Activated CD8-positive, alpha-beta T cell treated with anti-CD3 and anti-CD28 coated beads for 36 hours (primary cell): ENCODE results near the gene GRAMD2A. TPM values are rescaled to one million over a fixed set of nuclear protein-coding genes. Genes with fewer than 3 reads are reported as not detected.

Experiments used
- ATAC-seq: fragments of 200-7000 bp; cut with Tn5 transposase; one replicate; pipeline ENCODE4 v1.10.0; 2021; ENCODE audit warnings: mild to moderate bottlenecking, moderate library complexity
- CTCF ChIA-PET: fragments of 350-600 bp; sonication (Branson Sonifier 250); formaldehyde crosslinking; loops from one replicate; lab custom pipeline; 2021; ENCODE audit warnings: antibody characterized with exemption; lab: Charles Lee
- POLR2A ChIA-PET: fragments of 350-600 bp; sonication (Branson Sonifier 250); formaldehyde crosslinking; loops from one replicate; lab custom pipeline; 2021; ENCODE audit warnings: antibody characterized with exemption; lab: Charles Lee
- DNase-seq: peaks from one replicate; pipeline ENCODE4 v3.0.0-alpha.2; 2020
- H3K27ac Mint-ChIP-seq: one replicate; pipeline ENCODE4 v1.8.0; 2021; ENCODE audit warnings: mild to moderate bottlenecking, mixed read lengths
- H3K27me3 Mint-ChIP-seq: one replicate; pipeline ENCODE4 v1.8.0; 2021; ENCODE audit warnings: mixed read lengths
- H3K36me3 Mint-ChIP-seq: one replicate; pipeline ENCODE4 v1.8.0; 2021; ENCODE audit warnings: low read depth, mixed read lengths
- H3K4me1 Mint-ChIP-seq: one replicate; pipeline ENCODE4 v1.8.0; 2021; ENCODE audit warnings: low read depth, mixed read lengths
- H3K4me3 Mint-ChIP-seq: one replicate; pipeline ENCODE4 v1.8.0; 2021; ENCODE audit warnings: mild to moderate bottlenecking, moderate library complexity, mixed read lengths
- H3K9me3 Mint-ChIP-seq: one replicate; pipeline ENCODE4 v1.8.0; 2021; ENCODE audit warnings: mixed read lengths
- intact Hi-C: fragments of 100-400 bp; cut with micrococcal nuclease; formaldehyde crosslinking; loops from one replicate; pipeline ENCODE4 v1.10.0; 2022
- total RNA-seq, 2 experiments: library from RNA; stranded (reverse); gene quantifications; one replicate each; pipeline ENCODE4 v1.2.3, GENCODE V29; 2021
- TF ChIP-seq, protein P1 (sequence below): fragments of 200-600 bp; IDR thresholded peaks from one replicate; pipeline ENCODE4 v1.8.0; 2022; ENCODE audit warnings: antibody characterized with exemption, mild to moderate bottlenecking

Gene GRAMD2A
- total RNA-seq, 2 experiments from 2014 or later, result not detected

DNA sequence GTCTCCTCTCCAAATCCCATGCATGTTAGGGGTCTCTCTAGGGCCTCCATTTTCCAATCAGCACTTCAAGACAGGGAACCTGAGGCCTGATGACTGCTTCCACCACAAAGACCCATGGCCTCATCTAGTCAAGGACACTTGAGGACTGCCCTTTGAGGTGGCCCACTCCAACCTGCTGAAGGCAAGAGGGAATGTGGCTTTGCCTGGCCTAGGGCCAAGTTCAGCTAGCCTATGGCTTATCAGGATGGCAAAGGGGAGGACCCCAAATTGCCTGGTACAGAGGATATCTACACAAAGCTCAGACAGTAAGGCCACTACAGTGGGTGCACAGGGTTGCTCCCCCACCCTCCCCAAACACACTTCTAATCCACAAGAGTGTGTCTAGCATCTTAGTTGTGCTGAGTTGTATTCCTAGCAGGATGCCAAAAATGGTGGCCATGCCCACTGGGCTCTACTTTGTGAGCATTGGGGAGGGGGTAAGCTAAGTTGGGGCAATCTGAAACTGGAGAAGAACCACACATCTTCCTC, 10.0 kb upstream of the GRAMD2A start:
- ATAC-seq (no peak), DNase-seq (no peak)
- Mint-ChIP-seq H3K9me3 (no peaks in the 10 kb centered on the region), H3K27ac (peak overlapping the region; percentile 46), H3K4me1 (peaks cover 27% of the 10 kb centered on the region), H3K4me3 (no peak overlapping the region), H3K36me3 (peaks cover 97% of the 10 kb centered on the region), H3K27me3 (no peaks in the 10 kb centered on the region)
- intact Hi-C loops, result no loop called here
- POLR2A ChIA-PET, result interaction anchor here (0.7 to 3.5 kb wide), 6 partner anchors 9 to 58 kb away, joined by 3 to 24 read pairs (median 12); no protein-coding TSS in a partner anchor
- CTCF ChIA-PET, result interaction anchor here (1.5 to 1.6 kb wide), 2 partner anchors 10 to 15 kb away, joined by 3 to 4 read pairs; no protein-coding TSS in a partner anchor
- TF ChIP-seq, protein P1, sequence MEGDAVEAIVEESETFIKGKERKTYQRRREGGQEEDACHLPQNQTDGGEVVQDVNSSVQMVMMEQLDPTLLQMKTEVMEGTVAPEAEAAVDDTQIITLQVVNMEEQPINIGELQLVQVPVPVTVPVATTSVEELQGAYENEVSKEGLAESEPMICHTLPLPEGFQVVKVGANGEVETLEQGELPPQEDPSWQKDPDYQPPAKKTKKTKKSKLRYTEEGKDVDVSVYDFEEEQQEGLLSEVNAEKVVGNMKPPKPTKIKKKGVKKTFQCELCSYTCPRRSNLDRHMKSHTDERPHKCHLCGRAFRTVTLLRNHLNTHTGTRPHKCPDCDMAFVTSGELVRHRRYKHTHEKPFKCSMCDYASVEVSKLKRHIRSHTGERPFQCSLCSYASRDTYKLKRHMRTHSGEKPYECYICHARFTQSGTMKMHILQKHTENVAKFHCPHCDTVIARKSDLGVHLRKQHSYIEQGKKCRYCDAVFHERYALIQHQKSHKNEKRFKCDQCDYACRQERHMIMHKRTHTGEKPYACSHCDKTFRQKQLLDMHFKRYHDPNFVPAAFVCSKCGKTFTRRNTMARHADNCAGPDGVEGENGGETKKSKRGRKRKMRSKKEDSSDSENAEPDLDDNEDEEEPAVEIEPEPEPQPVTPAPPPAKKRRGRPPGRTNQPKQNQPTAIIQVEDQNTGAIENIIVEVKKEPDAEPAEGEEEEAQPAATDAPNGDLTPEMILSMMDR, result no peak

DNA sequence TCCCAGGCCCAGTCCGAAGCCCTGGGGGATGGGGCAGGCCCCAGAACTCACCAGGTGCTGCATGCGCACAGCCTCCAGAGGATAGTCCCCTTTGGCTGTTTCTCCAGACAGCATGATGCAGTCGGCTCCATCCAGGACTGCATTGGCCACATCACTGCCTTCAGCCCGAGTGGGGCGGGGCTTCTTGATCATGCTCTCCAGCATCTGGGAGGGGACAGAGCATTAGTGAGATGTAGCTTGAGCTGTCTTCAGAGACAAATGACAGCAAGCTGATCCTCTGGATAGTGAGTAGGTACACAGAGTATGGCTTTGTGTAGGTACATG, 9.1 kb upstream of the GRAMD2A start:
- Mint-ChIP-seq H3K36me3 (peaks cover 99% of the 10 kb centered on the region), H3K9me3 (no peaks in the 10 kb centered on the region), H3K4me1 (peaks cover 29% of the 10 kb centered on the region), H3K27me3 (no peaks in the 10 kb centered on the region), H3K27ac (peak overlapping the region; percentile 46), H3K4me3 (no peak overlapping the region)
- POLR2A ChIA-PET, result interaction anchor here (2.3 to 3.5 kb wide), 4 partner anchors 8 to 21 kb away, joined by 8 to 24 read pairs (median 16); no protein-coding TSS in a partner anchor
- ATAC-seq, result no peak
- CTCF ChIA-PET, result interaction anchor here (1.5 kb wide), 1 partner anchor 21 kb away, joined by 4 read pairs; no protein-coding TSS in a partner anchor
- intact Hi-C loops, result no loop called here
- DNase-seq, result no peak
- TF ChIP-seq, protein P1, result no peak

DNA sequence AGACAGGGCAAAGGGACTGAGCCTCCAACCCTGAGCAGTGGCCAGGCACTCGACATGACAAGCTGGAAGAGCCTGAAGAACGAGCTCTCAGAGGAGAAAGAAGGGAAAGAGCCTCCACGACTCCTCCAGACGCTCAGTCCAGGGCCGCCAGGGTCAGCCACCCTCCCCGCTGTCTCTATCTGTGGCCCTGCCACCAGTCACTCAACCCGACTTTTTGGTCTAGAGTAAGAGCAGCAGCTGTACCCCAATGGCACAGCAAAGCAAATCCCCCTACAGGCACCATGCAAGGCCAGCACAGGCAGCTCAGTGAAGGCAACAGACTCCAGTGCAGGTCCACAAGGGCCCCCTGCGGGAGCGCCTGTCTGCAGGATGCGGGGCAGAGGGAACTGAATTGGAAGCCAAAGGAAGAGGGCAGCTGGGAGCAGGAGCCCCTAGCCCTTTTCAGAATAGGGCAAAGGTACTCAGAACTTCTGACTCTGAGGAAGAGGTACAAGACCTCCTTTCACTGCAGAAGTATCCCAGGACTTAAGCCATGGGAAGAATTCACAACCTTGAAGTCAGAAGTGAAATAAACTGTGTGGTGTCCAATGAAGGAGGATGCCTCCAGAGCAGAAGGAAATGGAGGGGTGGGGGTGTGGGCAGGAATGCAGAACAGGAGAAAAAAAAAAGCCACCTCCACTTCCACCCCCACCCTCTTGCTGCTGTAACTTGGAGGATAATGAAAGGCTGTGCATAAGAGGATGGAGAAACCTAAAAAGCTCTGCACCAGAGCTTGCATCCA, 8.5 kb upstream of the GRAMD2A start:
- Mint-ChIP-seq H3K27me3 (no peaks in the 10 kb centered on the region), H3K4me3 (no peak overlapping the region), H3K27ac (peak overlapping the region; percentile 30), H3K4me1 (peaks cover 29% of the 10 kb centered on the region), H3K9me3 (no peaks in the 10 kb centered on the region), H3K36me3 (peaks cover 99% of the 10 kb centered on the region)
- TF ChIP-seq, protein P1, result no peak
- intact Hi-C loops, result no loop called here
- ChIA-PET POLR2A (interaction anchor here (2.9 to 3.5 kb wide), 3 partner anchors 7 to 22 kb away, joined by 15 to 24 read pairs (median 18); no protein-coding TSS in a partner anchor), CTCF (interaction anchor here (1.5 kb wide), 1 partner anchor 21 kb away, joined by 4 read pairs; no protein-coding TSS in a partner anchor)
- ATAC-seq (no peak), DNase-seq (no peak)

DNA sequence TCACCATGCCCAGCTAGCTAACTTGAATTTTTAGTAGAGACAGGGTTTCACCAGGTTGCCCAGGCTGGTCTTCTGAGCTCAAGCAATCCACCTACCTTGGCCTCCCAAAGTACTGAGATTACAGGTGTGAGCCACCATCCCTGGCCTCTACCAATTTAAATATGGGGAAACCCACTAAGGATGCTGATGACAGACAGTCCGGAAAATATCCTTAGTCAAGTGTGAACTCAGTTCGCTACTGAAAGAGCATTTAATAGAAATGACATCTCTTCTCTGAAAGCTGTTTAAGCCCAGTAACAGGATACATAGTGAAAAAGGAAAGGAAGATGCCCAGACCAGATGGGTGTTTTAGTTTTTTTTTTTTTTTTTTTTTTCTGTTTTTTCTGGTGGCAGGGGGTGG, 7.7 kb upstream of the GRAMD2A start:
- H3K27me3 Mint-ChIP-seq, result no peaks in the 10 kb centered on the region
- intact Hi-C loops, result no loop called here
- ATAC-seq (no peak), DNase-seq (no peak)
- POLR2A ChIA-PET, result interaction anchor here (3.5 kb wide), 1 partner anchor 15 kb away, joined by 15 read pairs; no protein-coding TSS in a partner anchor
- H3K9me3 Mint-ChIP-seq, result no peaks in the 10 kb centered on the region
- peaks cover 29% of the 10 kb centered on the region for H3K4me1 Mint-ChIP-seq
- H3K36me3 Mint-ChIP-seq, result peaks cover 99% of the 10 kb centered on the region
- H3K4me3 Mint-ChIP-seq, result no peak overlapping the region
- peak overlapping the region; percentile 30 for H3K27ac Mint-ChIP-seq
- TF ChIP-seq, protein P1, result no peak
- CTCF ChIA-PET, result no interaction called here

DNA sequence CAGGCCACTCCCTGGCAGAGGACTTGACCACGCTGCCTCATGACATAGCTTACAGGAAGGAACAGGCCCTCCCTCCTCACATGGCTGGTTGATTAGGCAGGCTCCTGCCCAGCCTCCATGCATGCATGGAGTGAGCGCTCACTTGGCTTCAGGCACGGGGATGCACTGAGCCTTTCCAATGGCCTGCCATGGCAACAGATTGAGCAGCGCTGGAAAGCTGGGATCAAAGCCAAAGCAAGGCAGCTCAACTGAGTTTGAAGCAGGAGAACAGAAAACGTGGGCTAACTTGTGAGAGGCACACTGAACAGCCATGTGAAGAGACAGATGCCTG, 5.9 kb upstream of the GRAMD2A start:
- Mint-ChIP-seq H3K27me3 (no peaks in the 10 kb centered on the region), H3K4me3 (no peak overlapping the region), H3K27ac (peak overlapping the region; percentile 59), H3K9me3 (no peaks in the 10 kb centered on the region), H3K4me1 (peaks cover 22% of the 10 kb centered on the region), H3K36me3 (peaks cover 99% of the 10 kb centered on the region)
- intact Hi-C loops, result no loop called here
- DNase-seq, result no peak
- TF ChIP-seq, protein P1, result no peak
- CTCF ChIA-PET, result no interaction called here
- POLR2A ChIA-PET, result interaction anchor here (1.2 to 1.7 kb wide), 4 partner anchors 12 to 69 kb away, joined by 3 to 4 read pairs (median 4); partner anchors contain the start of gene PARP6
- ATAC-seq, result no peak
